GM12878 (cell line): ENCODE results near the gene RNF220. TPM values are rescaled to one million over a fixed set of nuclear protein-coding genes. Genes with fewer than 3 reads are reported as not detected.

Experiments
- ATAC-seq: fragments of 200-7000 bp; cut with Tn5 transposase; 3 replicates; pipeline ENCODE4 v1.9.1; 2020; ENCODE audit warnings: mild to moderate bottlenecking, moderate library complexity
- BruUV-seq: library from RNA; stranded (reverse); fragments of 400-500 nt; replicated peaks from 2 replicates; lab custom pipeline; 2021; lab: Mats Ljungman, UMichigan
- CTCF ChIA-PET: fragments of 300-600 bp; sonication (Branson Sonifier 250); formaldehyde crosslinking; extraction: SDS; loops from one replicate; lab custom pipeline; 2021; ENCODE audit warnings: inconsistent platforms; lab: Yijun Ruan, JAX
- POLR2A ChIA-PET: fragments of 350-600 bp; formaldehyde crosslinking; extraction: SDS; loops from one replicate; lab custom pipeline; 2021; ENCODE audit warnings: inconsistent platforms; lab: Charles Lee
- RAD21 ChIA-PET: fragments of 300-600 bp; sonication (Branson Sonifier 250); formaldehyde crosslinking; loops from one replicate; lab custom pipeline; 2023; ENCODE audit warnings: antibody characterized with exemption; ENCODE audit not compliant: unreplicated experiment; lab: Charles Lee
- SMC1A ChIA-PET: fragments of 300-600 bp; sonication (Branson Sonifier 250); formaldehyde crosslinking; loops from one replicate; lab custom pipeline; 2023; ENCODE audit not compliant: unreplicated experiment, uncharacterized antibody; lab: Charles Lee
- DNase-seq: peaks from one replicate; pipeline ENCODE4 v3.0.0-alpha.2; 2011; ENCODE audit warnings: low read depth, low spot score
- FAIRE-seq: peaks from 3 replicates; lab custom pipeline; 2011; peaks lifted over from hg19 to GRCh38; lab: Jason Lieb, UNC
- H2AFZ ChIP-seq: 2 replicates; pipeline ENCODE4 v1.6.0; 2011; ENCODE audit warnings: low read depth, low read length, control low read depth; ENCODE audit not compliant: control insufficient read depth
- H3K27ac ChIP-seq: 2 replicates; pipeline ENCODE4 v1.5.1; 2011; ENCODE audit warnings: control low read depth; ENCODE audit not compliant: control insufficient read depth, insufficient read depth
- H3K27me3 ChIP-seq, 2 experiments: replicated peaks in 1 of 2; 2 replicates each; pipeline versions ENCODE4 v1.6.0 to v1.6.1; 2011; ENCODE audit warnings: low read length in 1 of 2; ENCODE audit not compliant: control insufficient read depth in 2 of 2, insufficient read depth in 2 of 2
- H3K36me3 ChIP-seq, 2 experiments: 2 replicates each; pipeline ENCODE4 v1.5.1; 2011; ENCODE audit warnings: low read length in 1 of 2; ENCODE audit not compliant: control insufficient read depth in 2 of 2, insufficient read depth in 2 of 2
- H3K4me1 ChIP-seq: 2 replicates; pipeline ENCODE4 v1.6.1; 2011; ENCODE audit warnings: mild to moderate bottlenecking, low read length, moderate library complexity, mixed read lengths; ENCODE audit not compliant: control insufficient read depth, insufficient read depth
- H3K4me2 ChIP-seq: 2 replicates; pipeline ENCODE4 v1.6.0; 2011; ENCODE audit warnings: control low read depth; ENCODE audit not compliant: control insufficient read depth, insufficient read depth
- H3K4me3 ChIP-seq: fragments of 200-600 bp; sonication (generic); 2 replicates; pipeline ENCODE4 v1.5.1; 2016
- H3K79me2 ChIP-seq: 2 replicates; pipeline ENCODE4 v1.6.0; 2011; ENCODE audit warnings: low read length; ENCODE audit not compliant: control insufficient read depth, insufficient read depth
- H3K9ac ChIP-seq: 2 replicates; pipeline ENCODE4 v1.8.0; 2011; ENCODE audit warnings: low read length, control low read depth, mixed read lengths; ENCODE audit not compliant: control insufficient read depth, insufficient read depth
- H3K9me3 ChIP-seq: replicated peaks from 3 replicates; pipeline ENCODE4 v1.5.1; 2011; ENCODE audit warnings: mild to moderate bottlenecking, low read length; ENCODE audit not compliant: control insufficient read depth, insufficient read depth
- H4K20me1 ChIP-seq: 2 replicates; pipeline ENCODE4 v1.6.0; 2011; ENCODE audit not compliant: control insufficient read depth, insufficient read depth
- GATAD2B ChIP-seq: fragments of 450-650 bp; conservative IDR thresholded peaks from 2 replicates; pipeline ENCODE4 v1.6.1; 2017; ENCODE audit warnings: low read depth, mild to moderate bottlenecking, moderate library complexity
- MYB ChIP-seq: fragments of 150-350 bp; IDR thresholded peaks from 2 replicates; pipeline ENCODE4 v1.6.1; 2014; ENCODE audit warnings: mild to moderate bottlenecking, low read depth, low read length, borderline replicate concordance
- PAX8 ChIP-seq: fragments of 450-650 bp; IDR thresholded peaks from 2 replicates; pipeline ENCODE4 v1.6.1; 2017; ENCODE audit warnings: mild to moderate bottlenecking, moderate library complexity
- RAD21 ChIP-seq: IDR thresholded peaks from 2 replicates; pipeline ENCODE4 v1.6.1; 2011; ENCODE audit warnings: mild to moderate bottlenecking, low read depth, low read length, moderate library complexity; ENCODE audit not compliant: insufficient read depth
- RB1 ChIP-seq: fragments of 450-650 bp; formaldehyde crosslinking; IDR thresholded peaks from 2 replicates; pipeline ENCODE4 v1.6.1; 2017; ENCODE audit warnings: mild to moderate bottlenecking, borderline replicate concordance
- WGBS: methylation state at CpG from one replicate; pipeline ENCODE4 v1.1.6; 2016; ENCODE audit warnings: low lambda C conversion rate; ENCODE audit not compliant: insufficient replicate concordance, insufficient coverage; ENCODE audit errors: missing lambda C conversion rate; 5-methylcytosine and 5-hydroxymethylcytosine counted together
- in situ Hi-C: fragments of 300-500 bp; cut with MboI; formaldehyde crosslinking; loops from 9 replicates; pipeline ENCODE4 v1.14.3; 2018; ENCODE audit warnings: mixed read lengths
- intact Hi-C: fragments of 100-400 bp; cut with micrococcal nuclease; formaldehyde crosslinking; loops from one replicate; pipeline ENCODE4 v1.14.2; 2022; ENCODE audit not compliant: unreplicated experiment
- polyA plus RNA-seq, 11 experiments: library from polyadenylated mRNA; depleted of rRNA in 4 of 11; unstranded in 6 of 11; stranded (reverse) in 5 of 11; fragments of >200 nt; fragmentation: Nextera tagmentation in 4 of 11; fragmentation: Illumina TruSeq in 1 of 11; extraction: Ambion mirVana in 4 of 11; extraction: Trizol in 1 of 11; gene quantifications; 1 replicate in 1 of 11; 2 replicates in 10 of 11; pipeline versions ENCODE4 v1.2.1 to v1.2.3, GENCODE V29; 2011 to 2016; ENCODE audit warnings: inconsistent platforms in 2 of 11, missing spikeins in 2 of 11, low read depth in 1 of 11
- total RNA-seq, 4 experiments: library from RNA; depleted of rRNA in 3 of 4; stranded (reverse); fragments of >200 nt in 3 of 4; fragmentation: Illumina TruSeq in 1 of 4; extraction: Trizol in 1 of 4; gene quantifications; 2 replicates each; pipeline versions ENCODE4 v1.2.1 to v1.2.3, GENCODE V29; 2013 to 2021
- TF ChIP-seq, protein P1 (sequence below), 3 experiments: IDR thresholded peaks in 2 of 3; conservative IDR thresholded peaks in 1 of 3; 2 replicates each; pipeline ENCODE4 v1.5.1; 2011; ENCODE audit warnings: low read depth in 3 of 3, low read length in 3 of 3, mild to moderate bottlenecking in 3 of 3, control low read depth in 2 of 3, moderate library complexity in 2 of 3, inconsistent platforms in 1 of 3, mixed read lengths in 1 of 3; ENCODE audit not compliant: control insufficient read depth in 2 of 3, insufficient read depth in 1 of 3; ENCODE audit errors: extremely low read depth in 1 of 3
- TF ChIP-seq, protein P2 (sequence below): IDR thresholded peaks from 2 replicates; pipeline ENCODE4 v1.6.1; 2011; ENCODE audit warnings: low read depth, low read length, improper control_type of control experiment, borderline replicate concordance
- TF ChIP-seq, protein P3 (sequence below): IDR thresholded peaks from 2 replicates; pipeline ENCODE4 v1.6.1; 2012; ENCODE audit warnings: low read depth, low read length, improper control_type of control experiment
- TF ChIP-seq, protein P4 (sequence below): fragments of 450-650 bp; IDR thresholded peaks from 2 replicates; pipeline ENCODE4 v1.6.1; 2017; ENCODE audit warnings: mild to moderate bottlenecking, low read depth, inconsistent platforms; ENCODE audit not compliant: poor library complexity, severe bottlenecking
- TF ChIP-seq, protein P5 (sequence below): fragments of 450-650 bp; formaldehyde crosslinking; IDR thresholded peaks from 2 replicates; pipeline ENCODE4 v1.4.0; 2022; ENCODE audit warnings: mild to moderate bottlenecking, moderate library complexity
- TF ChIP-seq, protein P6 (sequence below): IDR thresholded peaks from 2 replicates; pipeline ENCODE4 v1.6.1; 2012; ENCODE audit warnings: low read depth, low read length, improper control_type of control experiment

RNF220 gene
- total and polyA plus RNA-seq, 10 of the 15 experiments (the other 5 are each of a cell fraction or from before 2014, with no cell fraction given) = 4.6 to 84.1 (median 53.7) TPM

DNA sequence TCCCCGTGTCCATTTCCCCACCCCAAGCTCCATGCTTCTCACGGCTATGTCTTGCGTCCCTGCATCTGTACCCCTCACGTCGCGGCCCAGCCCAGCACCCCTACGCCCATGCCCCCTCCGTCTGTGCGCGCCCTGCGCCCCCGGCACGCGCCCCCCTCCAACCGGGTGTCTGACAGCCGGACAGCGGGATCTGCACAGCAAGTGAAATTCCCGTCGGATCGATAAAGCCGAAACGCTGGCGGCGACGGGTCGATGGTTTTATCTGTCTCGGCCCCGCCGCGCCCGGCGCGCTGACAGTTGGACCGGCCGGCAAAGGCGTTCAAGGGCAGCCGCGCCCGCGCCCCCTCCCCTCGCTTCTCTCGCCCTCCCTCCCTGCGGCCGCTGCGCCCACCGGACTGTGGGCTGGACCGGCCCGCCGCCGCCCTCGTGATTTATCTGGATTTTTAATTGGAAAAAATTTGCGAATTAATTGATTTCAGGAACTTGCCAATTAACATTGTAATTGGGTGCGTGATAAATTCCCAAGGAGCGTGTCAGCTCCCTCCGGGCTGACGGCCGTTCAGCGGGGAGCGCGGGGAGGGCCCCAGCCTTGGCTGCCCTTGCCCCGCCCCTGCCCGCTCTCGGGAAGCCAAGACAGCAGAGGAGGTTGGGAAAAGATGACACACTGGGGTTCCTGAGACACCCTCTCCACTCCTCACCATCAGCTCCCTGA is 212.1 kb downstream of the RNF220 start:
- no TSS peak for BruUV-seq
- in situ Hi-C loops = no loop called here
- SMC1A ChIA-PET = no interaction called here
- Histone ChIP-seq H3K36me3 (no peaks in the 10 kb centered on the region), H3K79me2 (no peaks in the 10 kb centered on the region), H3K9me3 (no peaks in the 10 kb centered on the region), H3K4me2 (no peak overlapping the region), H3K9ac (no peak overlapping the region), H2AFZ (no peak overlapping the region), H3K4me1 (no peaks in the 10 kb centered on the region), H3K27me3 (no peaks in the 10 kb centered on the region; a peak in 3 of 4 replicates), H3K27ac (no peak overlapping the region), H3K4me3 (no peak overlapping the region), H4K20me1 (no peaks in the 10 kb centered on the region)
- TF ChIP-seq, protein P1, sequence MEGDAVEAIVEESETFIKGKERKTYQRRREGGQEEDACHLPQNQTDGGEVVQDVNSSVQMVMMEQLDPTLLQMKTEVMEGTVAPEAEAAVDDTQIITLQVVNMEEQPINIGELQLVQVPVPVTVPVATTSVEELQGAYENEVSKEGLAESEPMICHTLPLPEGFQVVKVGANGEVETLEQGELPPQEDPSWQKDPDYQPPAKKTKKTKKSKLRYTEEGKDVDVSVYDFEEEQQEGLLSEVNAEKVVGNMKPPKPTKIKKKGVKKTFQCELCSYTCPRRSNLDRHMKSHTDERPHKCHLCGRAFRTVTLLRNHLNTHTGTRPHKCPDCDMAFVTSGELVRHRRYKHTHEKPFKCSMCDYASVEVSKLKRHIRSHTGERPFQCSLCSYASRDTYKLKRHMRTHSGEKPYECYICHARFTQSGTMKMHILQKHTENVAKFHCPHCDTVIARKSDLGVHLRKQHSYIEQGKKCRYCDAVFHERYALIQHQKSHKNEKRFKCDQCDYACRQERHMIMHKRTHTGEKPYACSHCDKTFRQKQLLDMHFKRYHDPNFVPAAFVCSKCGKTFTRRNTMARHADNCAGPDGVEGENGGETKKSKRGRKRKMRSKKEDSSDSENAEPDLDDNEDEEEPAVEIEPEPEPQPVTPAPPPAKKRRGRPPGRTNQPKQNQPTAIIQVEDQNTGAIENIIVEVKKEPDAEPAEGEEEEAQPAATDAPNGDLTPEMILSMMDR (IDR thresholded peaks at IDR 0.05 in 2 of 3, conservative IDR thresholded peaks at IDR 0.05 in 1 of 3; ENCODE audit: control insufficient read depth in 2 of 3, extremely low read depth in 1 of 3, insufficient read depth in 1 of 3, low read depth in 3 of 3, low read length in 3 of 3) = no peak
- TF ChIP-seq RB1 (no peak), GATAD2B (no peak), MYB (no peak), RAD21 (no peak), PAX8 (no peak)
- TF ChIP-seq, protein P2, sequence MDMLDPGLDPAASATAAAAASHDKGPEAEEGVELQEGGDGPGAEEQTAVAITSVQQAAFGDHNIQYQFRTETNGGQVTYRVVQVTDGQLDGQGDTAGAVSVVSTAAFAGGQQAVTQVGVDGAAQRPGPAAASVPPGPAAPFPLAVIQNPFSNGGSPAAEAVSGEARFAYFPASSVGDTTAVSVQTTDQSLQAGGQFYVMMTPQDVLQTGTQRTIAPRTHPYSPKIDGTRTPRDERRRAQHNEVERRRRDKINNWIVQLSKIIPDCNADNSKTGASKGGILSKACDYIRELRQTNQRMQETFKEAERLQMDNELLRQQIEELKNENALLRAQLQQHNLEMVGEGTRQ = no peak
- TF ChIP-seq, protein P3, sequence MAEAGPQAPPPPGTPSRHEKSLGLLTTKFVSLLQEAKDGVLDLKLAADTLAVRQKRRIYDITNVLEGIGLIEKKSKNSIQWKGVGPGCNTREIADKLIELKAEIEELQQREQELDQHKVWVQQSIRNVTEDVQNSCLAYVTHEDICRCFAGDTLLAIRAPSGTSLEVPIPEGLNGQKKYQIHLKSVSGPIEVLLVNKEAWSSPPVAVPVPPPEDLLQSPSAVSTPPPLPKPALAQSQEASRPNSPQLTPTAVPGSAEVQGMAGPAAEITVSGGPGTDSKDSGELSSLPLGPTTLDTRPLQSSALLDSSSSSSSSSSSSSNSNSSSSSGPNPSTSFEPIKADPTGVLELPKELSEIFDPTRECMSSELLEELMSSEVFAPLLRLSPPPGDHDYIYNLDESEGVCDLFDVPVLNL = no peak
- TF ChIP-seq, protein P4, sequence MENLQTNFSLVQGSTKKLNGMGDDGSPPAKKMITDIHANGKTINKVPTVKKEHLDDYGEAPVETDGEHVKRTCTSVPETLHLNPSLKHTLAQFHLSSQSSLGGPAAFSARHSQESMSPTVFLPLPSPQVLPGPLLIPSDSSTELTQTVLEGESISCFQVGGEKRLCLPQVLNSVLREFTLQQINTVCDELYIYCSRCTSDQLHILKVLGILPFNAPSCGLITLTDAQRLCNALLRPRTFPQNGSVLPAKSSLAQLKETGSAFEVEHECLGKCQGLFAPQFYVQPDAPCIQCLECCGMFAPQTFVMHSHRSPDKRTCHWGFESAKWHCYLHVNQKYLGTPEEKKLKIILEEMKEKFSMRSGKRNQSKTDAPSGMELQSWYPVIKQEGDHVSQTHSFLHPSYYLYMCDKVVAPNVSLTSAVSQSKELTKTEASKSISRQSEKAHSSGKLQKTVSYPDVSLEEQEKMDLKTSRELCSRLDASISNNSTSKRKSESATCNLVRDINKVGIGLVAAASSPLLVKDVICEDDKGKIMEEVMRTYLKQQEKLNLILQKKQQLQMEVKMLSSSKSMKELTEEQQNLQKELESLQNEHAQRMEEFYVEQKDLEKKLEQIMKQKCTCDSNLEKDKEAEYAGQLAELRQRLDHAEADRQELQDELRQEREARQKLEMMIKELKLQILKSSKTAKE = no peak
- TF ChIP-seq, protein P5, sequence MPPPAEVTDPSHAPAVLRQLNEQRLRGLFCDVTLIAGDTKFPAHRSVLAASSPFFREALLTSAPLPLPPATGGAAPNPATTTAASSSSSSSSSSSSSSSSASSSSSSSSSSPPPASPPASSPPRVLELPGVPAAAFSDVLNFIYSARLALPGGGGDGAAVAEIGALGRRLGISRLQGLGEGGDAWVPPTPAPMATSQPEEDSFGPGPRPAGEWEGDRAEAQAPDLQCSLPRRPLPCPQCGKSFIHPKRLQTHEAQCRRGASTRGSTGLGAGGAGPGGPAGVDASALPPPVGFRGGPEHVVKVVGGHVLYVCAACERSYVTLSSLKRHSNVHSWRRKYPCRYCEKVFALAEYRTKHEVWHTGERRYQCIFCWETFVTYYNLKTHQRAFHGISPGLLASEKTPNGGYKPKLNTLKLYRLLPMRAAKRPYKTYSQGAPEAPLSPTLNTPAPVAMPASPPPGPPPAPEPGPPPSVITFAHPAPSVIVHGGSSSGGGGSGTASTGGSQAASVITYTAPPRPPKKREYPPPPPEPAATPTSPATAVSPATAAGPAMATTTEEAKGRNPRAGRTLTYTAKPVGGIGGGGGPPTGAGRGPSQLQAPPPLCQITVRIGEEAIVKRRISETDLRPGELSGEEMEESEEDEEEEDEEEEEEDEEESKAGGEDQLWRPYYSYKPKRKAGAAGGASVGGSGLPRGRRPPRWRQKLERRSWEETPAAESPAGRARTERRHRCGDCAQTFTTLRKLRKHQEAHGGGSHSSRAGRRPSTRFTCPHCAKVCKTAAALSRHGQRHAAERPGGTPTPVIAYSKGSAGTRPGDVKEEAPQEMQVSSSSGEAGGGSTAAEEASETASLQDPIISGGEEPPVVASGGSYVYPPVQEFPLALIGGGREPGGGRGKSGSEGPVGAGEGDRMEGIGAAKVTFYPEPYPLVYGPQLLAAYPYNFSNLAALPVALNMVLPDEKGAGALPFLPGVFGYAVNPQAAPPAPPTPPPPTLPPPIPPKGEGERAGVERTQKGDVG (CRISPR knock-in tag) = no peak
- TF ChIP-seq, protein P6, sequence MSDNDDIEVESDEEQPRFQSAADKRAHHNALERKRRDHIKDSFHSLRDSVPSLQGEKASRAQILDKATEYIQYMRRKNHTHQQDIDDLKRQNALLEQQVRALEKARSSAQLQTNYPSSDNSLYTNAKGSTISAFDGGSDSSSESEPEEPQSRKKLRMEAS = no peak
- DNase-seq (no peak), ATAC-seq (no peak), FAIRE-seq (no peak)
- intact Hi-C loops = no loop called here
- RAD21 ChIA-PET = no interaction called here
- CTCF ChIA-PET = no interaction called here
- POLR2A ChIA-PET = no interaction called here
- 77% methylated on average over 42 of the region's 63 CpGs for WGBS
